IMR-90 (cell line): ENCODE data around the gene ZNF518A. TPM values are rescaled to one million over a fixed set of nuclear protein-coding genes. Genes with fewer than 3 reads are reported as not detected.

Source experiments
- ATAC-seq: fragments of 200-7000 bp; cut with Tn5 transposase; 2 replicates; pipeline ENCODE4 v1.9.1; 2020; ENCODE audit warnings: low read depth, mild to moderate bottlenecking, moderate library complexity
- BruUV-seq: library from RNA; stranded (reverse); fragments of 400-500 nt; replicated peaks from 2 replicates; lab custom pipeline; 2021; lab: Mats Ljungman, UMichigan
- CTCF ChIA-PET: fragments of 300-600 bp; formaldehyde crosslinking; extraction: SDS; loops from one replicate; lab custom pipeline; 2021; ENCODE audit warnings: antibody characterized with exemption; lab: Yijun Ruan, JAX
- POLR2A ChIA-PET: fragments of 300-600 bp; sonication (Branson Sonifier 250); formaldehyde crosslinking; loops from one replicate; lab custom pipeline; 2022; ENCODE audit warnings: antibody characterized with exemption; ENCODE audit not compliant: unreplicated experiment; lab: Charles Lee
- DNase-seq: peaks from one replicate; pipeline ENCODE4 v3.0.0; 2013
- H2AFZ ChIP-seq: replicated peaks from 2 replicates; pipeline ENCODE3; 2013; ENCODE audit warnings: low read length, mild to moderate bottlenecking; ENCODE audit not compliant: poor library complexity
- H2AK5ac ChIP-seq: 2 replicates; pipeline ENCODE4 v1.6.1; 2013; ENCODE audit warnings: low read depth, low read length, inconsistent platforms
- H2AK9ac ChIP-seq: replicated peaks from 2 replicates; pipeline ENCODE3; 2013; ENCODE audit warnings: mild to moderate bottlenecking, low read depth, low read length, moderate library complexity; ENCODE audit not compliant: poor library complexity
- H2BK120ac ChIP-seq: 2 replicates; pipeline ENCODE4 v1.6.1; 2013; ENCODE audit warnings: low read depth, low read length, inconsistent platforms
- H2BK15ac ChIP-seq: 3 replicates; pipeline ENCODE4 v1.6.1; 2013; ENCODE audit warnings: low read depth, low read length, inconsistent platforms
- H2BK20ac ChIP-seq: 2 replicates; pipeline ENCODE4 v1.6.1; 2013; ENCODE audit warnings: low read depth, mild to moderate bottlenecking, inconsistent platforms, low read length, moderate library complexity
- H2BK5ac ChIP-seq: 2 replicates; pipeline ENCODE4 v1.6.1; 2013; ENCODE audit warnings: mild to moderate bottlenecking, low read depth, low read length, inconsistent platforms; ENCODE audit not compliant: poor library complexity, severe bottlenecking
- H3K14ac ChIP-seq: replicated peaks from 2 replicates; pipeline ENCODE4 v1.6.1; 2013; ENCODE audit warnings: low read depth, low read length, inconsistent platforms
- H3K18ac ChIP-seq: 2 replicates; pipeline ENCODE4 v1.6.1; 2013; ENCODE audit warnings: low read depth, low read length, control low read depth
- H3K23ac ChIP-seq: 2 replicates; pipeline ENCODE4 v1.6.1; 2013; ENCODE audit warnings: low read depth, low read length, inconsistent platforms
- H3K27ac ChIP-seq: 2 replicates; pipeline ENCODE4 v1.5.1; 2013; ENCODE audit warnings: mild to moderate bottlenecking, control low read depth, low read length; ENCODE audit not compliant: insufficient read depth
- H3K27me3 ChIP-seq: 2 replicates; pipeline ENCODE4 v1.6.1; 2013; ENCODE audit warnings: low read length; ENCODE audit not compliant: control insufficient read depth, insufficient read depth
- H3K36me3 ChIP-seq: 2 replicates; pipeline ENCODE4 v1.6.1; 2013; ENCODE audit warnings: low read length, mixed read lengths; ENCODE audit not compliant: control insufficient read depth, insufficient read depth
- H3K4ac ChIP-seq: 2 replicates; pipeline ENCODE4 v1.6.1; 2013; ENCODE audit warnings: low read depth, low read length, inconsistent platforms
- H3K4me1 ChIP-seq: 2 replicates; pipeline ENCODE4 v1.6.1; 2013; ENCODE audit warnings: low read length, mixed read lengths; ENCODE audit not compliant: control insufficient read depth, insufficient read depth
- H3K4me2 ChIP-seq: 2 replicates; pipeline ENCODE4 v1.6.1; 2013; ENCODE audit warnings: low read depth, mild to moderate bottlenecking, control low read depth, low read length, moderate library complexity
- H3K4me3 ChIP-seq: 2 replicates; pipeline ENCODE4 v1.5.1; 2013; ENCODE audit warnings: low read depth, mild to moderate bottlenecking, control low read depth, low read length, moderate library complexity; ENCODE audit not compliant: insufficient read depth
- H3K56ac ChIP-seq: 2 replicates; pipeline ENCODE4 v1.6.1; 2013; ENCODE audit warnings: low read length, inconsistent platforms; ENCODE audit not compliant: insufficient read depth; ENCODE audit errors: extremely low read depth
- H3K79me1 ChIP-seq, 2 experiments: 2 replicates each; pipeline ENCODE4 v1.6.1; 2013; ENCODE audit warnings: low read length in 2 of 2, inconsistent platforms in 1 of 2, low read depth in 1 of 2
- H3K9ac ChIP-seq: 2 replicates; pipeline ENCODE4 v1.6.1; 2013; ENCODE audit warnings: low read depth, low read length, control low read depth
- H3K9me1 ChIP-seq: 2 replicates; pipeline ENCODE4 v1.6.1; 2013; ENCODE audit warnings: low read length, inconsistent platforms; ENCODE audit not compliant: insufficient read depth
- H3K9me3 ChIP-seq: 2 replicates; pipeline ENCODE4 v1.6.1; 2013; ENCODE audit warnings: low read length; ENCODE audit not compliant: control insufficient read depth, insufficient read depth
- H4K20me1 ChIP-seq: 2 replicates; pipeline ENCODE4 v1.6.1; 2013; ENCODE audit warnings: low read length, inconsistent platforms; ENCODE audit not compliant: insufficient read depth
- H4K5ac ChIP-seq: 2 replicates; pipeline ENCODE4 v1.6.1; 2013; ENCODE audit warnings: mild to moderate bottlenecking, low read depth, low read length, control low read depth
- H4K8ac ChIP-seq, 2 experiments: 2 replicates each; pipeline ENCODE4 v1.6.1; 2013; ENCODE audit warnings: low read depth in 2 of 2, low read length in 2 of 2, control low read depth in 1 of 2, inconsistent platforms in 1 of 2
- H4K91ac ChIP-seq: 2 replicates; pipeline ENCODE4 v1.6.1; 2013; ENCODE audit warnings: low read depth, low read length, inconsistent platforms; ENCODE audit not compliant: insufficient read depth
- BHLHE40 ChIP-seq: fragments of 150-350 bp; IDR thresholded peaks from 2 replicates; pipeline ENCODE4 v1.6.1; 2016; ENCODE audit warnings: mild to moderate bottlenecking, low read depth, low read length
- CEBPB ChIP-seq: IDR thresholded peaks from 2 replicates; pipeline ENCODE4 v1.6.1; 2012; ENCODE audit warnings: low read depth, low read length, improper control_type of control experiment
- CHD1 ChIP-seq: IDR thresholded peaks from 2 replicates; pipeline ENCODE4 v1.6.1; 2012; ENCODE audit warnings: low read depth, low read length, improper control_type of control experiment
- MAFK ChIP-seq: IDR thresholded peaks from 2 replicates; pipeline ENCODE4 v1.6.1; 2012; ENCODE audit warnings: low read depth, low read length, improper control_type of control experiment
- MXI1 ChIP-seq: IDR thresholded peaks from 2 replicates; pipeline ENCODE4 v1.6.1; 2012; ENCODE audit warnings: low read depth, mild to moderate bottlenecking, low read length, moderate library complexity, borderline replicate concordance
- NFE2L2 ChIP-seq: fragments of 150-350 bp; IDR thresholded peaks from 2 replicates; pipeline ENCODE4 v1.6.1; 2016; ENCODE audit warnings: low read depth, mild to moderate bottlenecking, low read length
- POLR2A ChIP-seq: IDR thresholded peaks from 2 replicates; pipeline ENCODE4 v1.6.1; 2012; ENCODE audit warnings: mild to moderate bottlenecking, low read depth, low read length
- RAD21 ChIP-seq: IDR thresholded peaks from 2 replicates; pipeline ENCODE4 v1.6.1; 2012; ENCODE audit warnings: low read length, improper control_type of control experiment
- RCOR1 ChIP-seq: IDR thresholded peaks from 2 replicates; pipeline ENCODE4 v1.6.1; 2012; ENCODE audit warnings: mild to moderate bottlenecking, low read length, improper control_type of control experiment; ENCODE audit not compliant: insufficient replicate concordance
- RFX5 ChIP-seq: IDR thresholded peaks from 2 replicates; pipeline ENCODE4 v1.8.0; 2012; ENCODE audit warnings: low read depth, mild to moderate bottlenecking, low read length, moderate library complexity
- SMC3 ChIP-seq: fragments of 150-350 bp; IDR thresholded peaks from 2 replicates; pipeline ENCODE4 v1.6.1; 2016; ENCODE audit warnings: low read depth, mild to moderate bottlenecking, antibody characterized with exemption, low read length, moderate library complexity
- WGBS, 2 experiments: methylation state at CpG; one replicate each; pipeline versions ENCODE4 v1.1.5 to v1.1.7; 2013; ENCODE audit warnings: missing lambda C conversion rate in 2 of 2; ENCODE audit not compliant: insufficient read length in 1 of 2; ENCODE audit errors: extremely low coverage in 2 of 2; 5-methylcytosine and 5-hydroxymethylcytosine counted together
- dilution Hi-C: fragments of 300-500 bp; cut with HindIII; formaldehyde crosslinking; loops from one replicate; pipeline ENCODE4 v1.14.3; 2018; ENCODE audit warnings: low sequenced_read_pairs; ENCODE audit not compliant: unreplicated experiment
- in situ Hi-C: fragments of 300-500 bp; cut with MboI; formaldehyde crosslinking; loops from 3 replicates; pipeline ENCODE4 v1.14.3; 2019; ENCODE audit warnings: low sequenced_read_pairs, inconsistent platforms, mixed read lengths
- intact Hi-C: fragments of 100-400 bp; cut with micrococcal nuclease; formaldehyde crosslinking; loops from 2 replicates; pipeline ENCODE4 v1.10.0; 2022
- polyA plus RNA-seq, 3 experiments: library from polyadenylated mRNA; depleted of rRNA; stranded (reverse); fragments of >200 nt; gene quantifications; 2 replicates each; pipeline ENCODE4 v1.2.3, GENCODE V29; 2012; ENCODE audit warnings: low replicate concordance in 1 of 3
- total RNA-seq: library from RNA; depleted of rRNA; stranded (reverse); fragments of >200 nt; gene quantifications from 2 replicates; pipeline ENCODE4 v1.2.3, GENCODE V29; 2012
- TF ChIP-seq, protein P1 (sequence below): conservative IDR thresholded peaks from 2 replicates; pipeline ENCODE4 v1.5.1; 2012; ENCODE audit warnings: mild to moderate bottlenecking, low read depth, low read length, improper control_type of control experiment
- TF ChIP-seq, protein P2 (sequence below): fragments of 150-350 bp; IDR thresholded peaks from 2 replicates; pipeline ENCODE4 v1.6.1; 2016; ENCODE audit warnings: low read depth, mild to moderate bottlenecking, low read length, moderate library complexity, borderline replicate concordance

ZNF518A gene
- total and polyA plus RNA-seq, 2 of the 4 experiments (the other 2 are of a cell fraction): 2.1 to 7.9 TPM

DNA sequence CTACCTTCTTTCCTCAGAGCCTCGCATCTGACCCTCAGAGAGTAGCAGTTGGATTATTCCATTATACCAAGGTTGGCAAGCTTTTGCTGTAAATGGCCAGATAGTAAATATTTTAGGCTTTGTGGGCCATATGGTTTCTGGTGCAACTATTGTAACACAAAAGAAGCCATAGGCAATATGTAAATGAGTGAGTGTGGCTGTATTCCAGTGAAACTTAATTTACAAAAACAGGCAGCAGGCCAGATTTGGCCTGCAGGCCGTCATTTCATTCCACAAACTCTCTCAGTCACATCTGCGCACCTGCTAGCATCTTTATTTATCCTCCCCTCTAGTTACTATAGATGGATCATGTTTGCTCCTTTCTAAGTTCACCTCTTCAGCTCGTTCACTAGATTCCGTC is 6.7 kb downstream of the ZNF518A start:
- Histone ChIP-seq H3K9me1 (no peaks in the 10 kb centered on the region), H2AFZ (no peak overlapping the region), H2BK20ac (no peak overlapping the region), H3K23ac (no peak overlapping the region), H3K56ac (no peak overlapping the region), H3K4ac (no peak overlapping the region), H2AK5ac (no peak overlapping the region), H4K8ac (no peak overlapping the region), H3K27me3 (no peaks in the 10 kb centered on the region), H3K4me2 (no peak overlapping the region), H3K4me3 (no peak overlapping the region), H2BK120ac (no peak overlapping the region), H2BK15ac (no peak overlapping the region), H4K5ac (no peak overlapping the region), H3K27ac (no peak overlapping the region), H3K18ac (no peak overlapping the region), H3K9me3 (no peaks in the 10 kb centered on the region), H3K4me1 (no peaks in the 10 kb centered on the region), H2BK5ac (no peak overlapping the region), H3K9ac (no peak overlapping the region), H3K79me1 (no peaks in the 10 kb centered on the region), H4K91ac (no peak overlapping the region), H3K36me3 (peaks cover 3% of the 10 kb centered on the region; the same call in 1 of the 2 replicates), H3K14ac (no peak overlapping the region), H4K20me1 (no peaks in the 10 kb centered on the region), H2AK9ac (no peak overlapping the region)
- TF ChIP-seq SMC3 (no peak), RCOR1 (no peak), MAFK (no peak), POLR2A (no peak), CHD1 (no peak), CEBPB (no peak), NFE2L2 (no peak), BHLHE40 (no peak), MXI1 (no peak), RAD21 (no peak), RFX5 (no peak)
- TF ChIP-seq, protein P1, sequence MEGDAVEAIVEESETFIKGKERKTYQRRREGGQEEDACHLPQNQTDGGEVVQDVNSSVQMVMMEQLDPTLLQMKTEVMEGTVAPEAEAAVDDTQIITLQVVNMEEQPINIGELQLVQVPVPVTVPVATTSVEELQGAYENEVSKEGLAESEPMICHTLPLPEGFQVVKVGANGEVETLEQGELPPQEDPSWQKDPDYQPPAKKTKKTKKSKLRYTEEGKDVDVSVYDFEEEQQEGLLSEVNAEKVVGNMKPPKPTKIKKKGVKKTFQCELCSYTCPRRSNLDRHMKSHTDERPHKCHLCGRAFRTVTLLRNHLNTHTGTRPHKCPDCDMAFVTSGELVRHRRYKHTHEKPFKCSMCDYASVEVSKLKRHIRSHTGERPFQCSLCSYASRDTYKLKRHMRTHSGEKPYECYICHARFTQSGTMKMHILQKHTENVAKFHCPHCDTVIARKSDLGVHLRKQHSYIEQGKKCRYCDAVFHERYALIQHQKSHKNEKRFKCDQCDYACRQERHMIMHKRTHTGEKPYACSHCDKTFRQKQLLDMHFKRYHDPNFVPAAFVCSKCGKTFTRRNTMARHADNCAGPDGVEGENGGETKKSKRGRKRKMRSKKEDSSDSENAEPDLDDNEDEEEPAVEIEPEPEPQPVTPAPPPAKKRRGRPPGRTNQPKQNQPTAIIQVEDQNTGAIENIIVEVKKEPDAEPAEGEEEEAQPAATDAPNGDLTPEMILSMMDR: no peak
- TF ChIP-seq, protein P2, sequence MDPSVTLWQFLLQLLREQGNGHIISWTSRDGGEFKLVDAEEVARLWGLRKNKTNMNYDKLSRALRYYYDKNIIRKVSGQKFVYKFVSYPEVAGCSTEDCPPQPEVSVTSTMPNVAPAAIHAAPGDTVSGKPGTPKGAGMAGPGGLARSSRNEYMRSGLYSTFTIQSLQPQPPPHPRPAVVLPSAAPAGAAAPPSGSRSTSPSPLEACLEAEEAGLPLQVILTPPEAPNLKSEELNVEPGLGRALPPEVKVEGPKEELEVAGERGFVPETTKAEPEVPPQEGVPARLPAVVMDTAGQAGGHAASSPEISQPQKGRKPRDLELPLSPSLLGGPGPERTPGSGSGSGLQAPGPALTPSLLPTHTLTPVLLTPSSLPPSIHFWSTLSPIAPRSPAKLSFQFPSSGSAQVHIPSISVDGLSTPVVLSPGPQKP: no peak
- no CpG with 5 or more reads among the region's 5 CpGs for WGBS, 2 experiments
- intact Hi-C loops: no loop called here
- BruUV-seq: no TSS peak
- ATAC-seq: no peak
- no peak for DNase-seq
- POLR2A ChIA-PET: no interaction called here
- in situ Hi-C loops: no loop called here
- CTCF ChIA-PET: no interaction called here
- dilution Hi-C loops: no loop called here
